HG03521 (cell line): Measurements from ENCODE around the gene CATSPERZ.

Source experiments
- ATAC-seq: cut with Tn5 transposase; IDR thresholded peaks from one replicate; pipeline ENCODE4 v1.9.1; 2021; ENCODE audit warnings: mild to moderate bottlenecking, moderate library complexity; ENCODE audit not compliant: unreplicated experiment

Gene CATSPERZ

GRCh38 chr11:64284048-64284961 lies 15.9 kb upstream of the CATSPERZ start, which contains the start of gene BAD:
TSS of gene BAD (minus strand) at chr11:64284665. CDS start at chr11:64284368, 297 bp downstream.
- peak; percentile 64 for ATAC-seq

- ATAC-seq: peak; percentile 58
These were observed 14.9 kb upstream of the CATSPERZ start, which contains the start of gene GPR137 for GRCh38 chr11:64284962-64285884. TSS of gene GPR137 (plus strand) at chr11:64285848. CDS start at chr11:64286525, 677 bp downstream.

- ATAC-seq: no peak
These were observed 14.0 kb upstream of the CATSPERZ start for GRCh38 chr11:64285885-64286800.

GRCh38 chr11:64286801-64287159 lies 13.4 kb upstream of the CATSPERZ start:
- ATAC-seq: no peak

GRCh38 chr11:64287676-64288352 lies 12.3 kb upstream of the CATSPERZ start:
- no peak for ATAC-seq

- no peak for ATAC-seq
These were observed 11.8 kb upstream of the CATSPERZ start for GRCh38 chr11:64288353-64288750.

GRCh38 chr11:64289002-64289564 lies 11.1 kb upstream of the CATSPERZ start:
- ATAC-seq: no peak

GRCh38 chr11:64290352-64291261 lies 9.6 kb upstream of the CATSPERZ start:
- ATAC-seq: no peak

- no peak for ATAC-seq
These were observed 8.9 kb upstream of the CATSPERZ start, which contains the start of gene KCNK4 for GRCh38 chr11:64291262-64291751. TSS of gene KCNK4 (plus strand) at chr11:64291302. CDS start at chr11:64293019, 1,717 bp downstream.

GRCh38 chr11:64291752-64292459 lies 8.3 kb upstream of the CATSPERZ start:
- no peak for ATAC-seq

GRCh38 chr11:64292460-64293254 lies 7.5 kb upstream of the CATSPERZ start:
- no peak for ATAC-seq

GRCh38 chr11:64294774-64295173 lies 5.4 kb upstream of the CATSPERZ start:
- ATAC-seq: no peak

- ATAC-seq: no peak
These were observed 4.4 kb upstream of the CATSPERZ start for GRCh38 chr11:64295760-64296159.

- ATAC-seq: no peak
These were observed 3.9 kb upstream of the CATSPERZ start for GRCh38 chr11:64296236-64296635.

GRCh38 chr11:64296830-64297698 lies 3.1 kb upstream of the CATSPERZ start:
- no peak for ATAC-seq
